GM18858 (cell line): ENCODE results near the gene SORCS1.
A peak's percentile ranks its signal among the peaks of the same experiment; 100 is the strongest.

ENCODE experiments used
- ATAC-seq: cut with Tn5 transposase; IDR thresholded peaks from one replicate; pipeline ENCODE4 v1.9.1; 2021; ENCODE audit not compliant: unreplicated experiment

Gene SORCS1

DNA sequence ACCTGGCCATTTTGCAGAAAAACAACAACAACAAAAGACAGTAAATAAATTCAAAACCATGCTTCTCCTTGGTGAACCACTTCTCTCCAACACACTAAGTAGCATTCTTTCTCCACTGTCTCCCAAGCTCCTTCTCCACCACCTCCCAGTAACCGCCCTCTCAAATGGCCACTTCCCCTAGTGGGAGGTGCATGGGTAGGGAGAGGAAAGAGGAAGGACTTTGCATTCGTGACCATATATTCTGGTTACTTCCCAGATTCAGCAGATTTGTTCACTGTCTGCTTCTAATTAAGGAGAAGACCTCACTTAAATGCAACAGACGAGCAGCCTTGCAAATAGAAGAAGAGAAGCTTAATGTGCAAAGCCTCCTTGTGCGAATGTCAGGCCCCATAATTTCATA is 166.8 kb downstream of the SORCS1 start:
- no peak for ATAC-seq

DNA sequence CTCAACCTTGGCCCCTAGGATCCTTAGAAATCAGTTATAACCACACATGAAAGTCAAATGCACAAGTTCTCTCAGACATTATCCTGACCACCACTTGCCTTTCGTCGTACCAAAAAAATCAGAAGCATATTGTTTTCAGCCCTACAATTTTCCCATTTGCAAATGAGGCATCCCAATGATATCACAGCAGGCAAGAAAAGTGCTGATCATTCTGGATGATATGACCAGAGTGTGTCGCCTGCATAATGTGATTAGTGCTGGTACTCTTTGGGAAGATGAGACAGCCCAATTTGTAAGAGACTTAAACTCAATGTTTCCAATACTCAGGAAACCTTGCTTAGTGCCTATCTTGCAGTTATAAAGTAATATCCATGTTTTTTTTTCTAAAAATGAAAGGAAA is 168.0 kb downstream of the SORCS1 start:
- ATAC-seq, result no peak

DNA sequence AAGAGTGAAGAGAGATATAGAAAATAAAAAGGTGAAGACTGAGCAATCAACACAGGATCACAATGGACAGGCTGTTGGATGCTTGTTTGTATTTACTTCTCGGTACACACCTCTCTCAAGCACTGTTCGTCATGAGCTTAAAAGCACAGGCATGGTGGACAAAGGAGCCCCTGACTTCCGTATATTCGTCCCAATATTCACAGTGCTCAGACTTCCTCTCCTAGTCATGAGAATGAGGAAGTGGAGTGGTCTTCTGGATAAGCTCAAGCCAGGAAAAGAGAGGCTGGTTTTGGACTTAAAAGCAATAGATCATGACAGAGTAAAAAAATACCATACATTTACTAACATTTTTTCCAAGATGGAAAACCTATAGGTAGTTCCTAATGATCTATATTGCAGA is 172.5 kb downstream of the SORCS1 start:
- no peak for ATAC-seq

DNA sequence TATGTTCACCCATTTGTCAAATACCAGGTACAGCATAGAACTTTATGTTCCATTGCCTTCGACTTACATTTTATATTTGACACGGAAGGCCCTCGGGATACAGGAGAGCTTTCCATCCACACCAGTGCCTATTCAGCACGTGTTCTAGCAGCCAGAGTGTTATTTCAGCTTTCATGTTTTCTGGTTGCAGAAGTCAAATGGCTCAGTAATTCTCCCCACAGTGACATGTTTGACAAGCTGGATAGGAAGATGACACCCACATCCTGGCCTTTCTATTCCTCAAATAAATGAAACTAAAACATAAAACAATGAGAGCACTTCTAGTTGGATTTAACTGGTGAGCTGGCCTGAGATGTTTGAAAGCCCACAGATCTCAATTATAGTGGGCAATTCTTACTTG is 173.4 kb downstream of the SORCS1 start:
- no peak for ATAC-seq

DNA sequence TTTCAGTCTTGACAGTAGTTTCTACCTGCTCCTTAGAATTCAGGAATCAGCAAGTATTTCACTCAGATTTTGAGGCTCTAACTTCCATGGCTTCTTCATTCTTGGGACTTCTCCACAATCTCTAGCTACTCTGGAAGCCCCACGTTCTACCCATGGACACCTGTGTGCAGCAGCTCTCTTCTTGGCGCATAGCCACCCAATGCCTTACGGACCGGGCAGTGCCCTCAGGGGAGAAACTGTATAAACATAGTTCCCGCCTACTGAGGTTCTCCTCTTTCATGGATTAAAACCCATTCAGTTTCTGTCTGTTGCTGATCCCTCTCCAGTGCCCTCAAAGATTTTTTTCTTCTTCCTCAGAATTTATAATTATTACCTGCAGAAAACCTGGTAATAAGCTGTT is 177.1 kb downstream of the SORCS1 start:
- no peak for ATAC-seq

DNA sequence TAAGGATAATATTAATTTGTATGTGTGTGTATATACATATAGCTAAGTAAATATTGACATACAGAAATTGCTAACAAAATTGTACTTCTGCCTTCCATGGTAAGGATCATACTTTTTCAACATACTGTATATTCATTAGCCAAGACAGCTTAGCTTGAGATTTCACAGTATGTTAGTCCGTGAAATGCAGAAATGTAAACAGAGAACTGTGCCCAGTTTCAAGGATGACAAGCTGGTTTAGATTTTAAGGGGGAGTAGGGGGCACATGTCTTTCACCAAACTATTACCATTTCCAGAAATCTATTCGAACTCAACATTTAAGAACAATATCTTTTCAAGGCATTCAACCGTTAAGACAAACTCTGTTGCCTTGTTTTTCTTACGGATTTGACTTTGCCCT is 182.2 kb downstream of the SORCS1 start:
- no peak for ATAC-seq

DNA sequence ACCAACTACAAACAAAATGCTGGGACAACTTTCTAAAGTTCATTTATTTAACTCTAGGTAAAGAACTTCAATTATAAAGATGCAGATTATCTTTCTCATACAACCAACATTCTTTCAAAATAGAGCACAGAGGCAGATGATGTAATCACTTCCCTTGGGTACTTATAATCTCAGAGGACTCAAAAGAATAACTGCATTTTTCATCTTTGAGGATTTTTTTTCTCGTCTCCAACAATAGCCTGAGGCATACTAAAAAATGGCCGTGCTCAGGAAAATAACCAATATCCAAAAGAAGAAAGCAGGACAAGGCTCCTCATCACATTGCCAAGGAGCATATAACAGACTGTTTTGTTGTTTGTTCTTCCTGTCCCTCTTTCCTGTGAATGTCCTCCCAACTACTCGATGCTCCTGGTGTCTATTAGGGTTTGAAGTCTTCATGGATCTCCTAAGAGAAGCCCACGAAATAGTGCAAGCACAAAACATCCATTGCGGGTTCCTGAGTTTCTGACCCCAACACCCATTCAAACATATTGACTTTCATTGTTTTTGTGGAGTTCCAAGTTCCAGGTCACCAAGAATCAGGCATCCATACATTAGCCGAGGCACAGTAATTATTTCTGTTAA is 182.9 kb downstream of the SORCS1 start:
- ATAC-seq, result no peak

DNA sequence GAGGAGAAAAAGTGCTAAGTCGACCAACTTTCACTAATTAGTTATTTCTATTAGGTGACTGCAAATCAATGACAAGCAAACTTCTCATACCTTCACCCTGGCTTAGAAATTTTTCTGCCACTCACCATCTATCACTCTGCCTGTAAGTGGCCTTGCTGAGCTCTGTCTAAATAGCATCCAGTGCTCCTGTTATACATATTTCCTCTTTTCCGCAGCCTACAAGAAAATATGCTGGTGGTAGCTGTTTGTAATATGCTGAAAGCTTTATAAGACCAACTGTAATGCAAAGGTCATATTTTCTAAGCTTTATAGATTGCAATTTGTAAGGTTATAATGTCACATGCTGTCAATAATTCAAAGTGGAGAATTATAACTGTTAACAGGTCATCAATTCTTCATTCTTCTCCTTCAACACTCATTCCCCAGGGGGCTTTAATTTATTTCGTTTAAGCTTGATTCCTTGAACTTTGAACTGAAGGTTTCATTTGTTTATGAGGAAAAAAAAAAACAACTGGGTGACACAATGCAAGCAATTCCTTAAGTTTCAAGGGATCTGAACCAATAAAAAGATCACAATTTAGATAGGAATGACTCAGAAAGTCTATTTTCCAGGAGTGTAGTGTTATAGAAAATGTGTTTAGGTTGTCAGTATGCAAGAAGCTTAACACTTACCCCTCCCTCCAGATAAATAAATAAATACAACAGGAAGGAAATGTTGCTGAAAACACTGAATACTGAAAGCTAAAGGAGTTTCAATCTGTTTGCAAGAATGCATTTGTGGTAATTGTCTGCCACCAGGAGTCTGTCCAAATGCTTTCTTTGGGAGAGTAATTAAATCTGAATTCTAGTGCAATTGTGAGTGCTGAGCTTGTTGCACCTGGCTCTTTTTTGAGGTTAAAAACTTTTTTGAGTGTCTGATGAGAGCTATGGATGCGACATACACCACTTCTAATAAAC is 183.7 kb downstream of the SORCS1 start:
- ATAC-seq, result peak; percentile 94

DNA sequence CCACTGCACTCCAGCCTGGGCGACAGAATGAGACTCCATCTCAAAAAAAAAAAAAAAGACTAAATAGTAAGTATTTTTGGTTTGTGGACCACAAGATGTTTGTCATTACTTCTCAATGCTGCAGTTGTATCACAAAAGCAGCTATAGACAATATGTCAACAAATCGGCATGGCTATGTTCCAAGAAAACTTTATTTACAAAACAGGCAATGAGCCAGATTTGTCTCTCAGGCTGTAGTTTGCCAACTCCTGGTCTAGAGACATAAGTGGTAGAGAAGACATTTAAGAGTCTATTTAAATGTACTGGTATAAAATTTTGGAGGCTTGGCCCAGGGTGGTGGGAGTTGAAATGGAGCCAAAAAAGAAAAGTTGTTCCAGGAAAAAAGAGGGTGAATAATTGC is 185.8 kb downstream of the SORCS1 start:
- no peak for ATAC-seq

DNA sequence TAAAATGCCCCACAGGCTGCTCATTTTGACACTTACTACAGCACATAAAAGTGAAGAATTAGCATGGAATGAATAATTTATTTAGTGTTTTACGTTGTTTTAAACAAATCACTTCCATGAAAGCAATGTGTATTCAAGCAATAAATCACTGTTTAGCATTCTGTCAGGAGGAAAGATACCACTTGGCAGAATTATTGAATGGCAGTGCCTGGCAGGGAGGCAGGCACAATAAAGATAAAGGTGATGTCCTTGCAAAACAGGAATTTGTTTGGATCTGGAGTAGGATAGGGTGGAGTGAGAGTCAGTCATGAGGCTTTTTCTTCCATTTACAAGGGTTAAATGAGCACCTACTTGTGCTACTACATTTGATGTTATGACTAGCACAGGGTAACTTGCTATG is 190.8 kb downstream of the SORCS1 start:
- no peak for ATAC-seq

DNA sequence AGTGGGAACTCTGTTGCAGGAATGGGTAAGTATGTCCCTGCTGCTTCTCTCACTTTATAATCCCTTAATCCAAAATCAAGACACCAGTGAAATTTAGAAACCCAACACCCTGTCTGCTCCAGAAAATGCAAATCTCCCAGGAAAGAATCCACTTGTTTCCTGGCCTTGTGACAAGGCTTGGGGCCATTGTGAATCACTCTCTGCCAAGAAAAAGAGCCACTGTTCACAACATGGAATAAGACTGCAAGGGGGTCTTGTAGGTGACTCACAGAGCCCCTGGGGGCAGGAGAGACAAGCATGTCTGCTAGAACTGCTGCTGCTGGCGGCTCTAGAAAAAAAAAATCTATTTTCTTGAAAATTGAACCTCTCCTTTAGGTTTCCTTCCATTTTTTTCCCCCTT is 191.2 kb downstream of the SORCS1 start:
- ATAC-seq, result no peak

DNA sequence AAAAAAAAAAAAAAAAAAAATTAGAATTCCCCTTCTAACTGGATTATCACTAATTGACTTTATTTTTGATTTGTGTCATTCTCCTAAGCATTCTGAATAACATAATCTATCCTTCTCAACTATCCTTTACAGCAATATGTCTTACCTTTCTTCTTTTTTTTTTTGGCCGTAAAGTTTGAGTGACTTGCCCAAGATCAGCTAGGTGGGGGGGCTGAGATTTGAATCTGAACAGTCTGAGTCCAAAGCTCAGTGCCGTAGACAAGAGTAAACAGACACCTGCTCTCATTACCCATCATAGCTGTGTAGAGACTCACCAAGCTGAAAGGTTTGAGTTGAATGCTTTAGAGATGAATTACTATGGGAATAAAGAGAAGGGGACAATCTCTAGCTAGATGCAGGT is 192.1 kb downstream of the SORCS1 start:
- ATAC-seq, result no peak

DNA sequence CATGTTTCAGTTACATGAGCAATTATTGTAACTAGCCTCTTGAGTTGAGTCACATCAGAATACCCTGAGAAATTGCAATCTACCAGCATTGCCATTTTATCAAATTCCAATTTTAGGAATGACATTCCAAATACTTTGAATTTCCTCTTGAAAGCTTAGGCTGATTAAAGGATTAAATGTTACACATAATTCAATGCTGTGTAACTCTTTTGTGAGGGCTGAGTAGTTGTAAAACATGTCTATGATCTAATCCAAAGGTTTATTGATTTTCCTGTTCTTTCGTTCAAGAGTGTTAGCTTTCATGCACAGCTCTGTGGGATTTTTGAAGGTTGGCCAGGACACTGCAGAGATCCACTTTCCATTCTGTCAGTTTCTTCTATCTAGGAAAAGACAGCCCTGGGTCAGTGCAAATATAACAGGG is 193.1 kb downstream of the SORCS1 start:
- no peak for ATAC-seq

DNA sequence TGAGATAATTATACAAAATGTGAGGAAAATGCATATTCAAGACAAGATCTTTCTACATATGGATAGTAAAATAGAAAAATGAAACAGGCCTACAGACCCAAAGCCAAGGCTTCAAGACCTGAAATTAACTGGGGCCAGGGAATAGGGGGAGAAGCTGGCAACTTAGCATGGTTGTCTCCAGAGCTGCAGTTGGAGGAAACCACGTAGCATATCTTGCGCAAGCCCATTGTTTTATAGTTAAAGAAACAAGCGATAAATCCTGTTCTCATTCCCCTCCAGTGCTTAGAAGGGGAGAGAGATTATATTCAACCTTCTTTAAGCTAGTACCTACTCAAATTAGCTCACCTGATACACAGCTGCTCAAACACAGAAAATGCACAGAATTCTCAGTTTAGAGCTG is 197.1 kb downstream of the SORCS1 start:
- ATAC-seq, result no peak

DNA sequence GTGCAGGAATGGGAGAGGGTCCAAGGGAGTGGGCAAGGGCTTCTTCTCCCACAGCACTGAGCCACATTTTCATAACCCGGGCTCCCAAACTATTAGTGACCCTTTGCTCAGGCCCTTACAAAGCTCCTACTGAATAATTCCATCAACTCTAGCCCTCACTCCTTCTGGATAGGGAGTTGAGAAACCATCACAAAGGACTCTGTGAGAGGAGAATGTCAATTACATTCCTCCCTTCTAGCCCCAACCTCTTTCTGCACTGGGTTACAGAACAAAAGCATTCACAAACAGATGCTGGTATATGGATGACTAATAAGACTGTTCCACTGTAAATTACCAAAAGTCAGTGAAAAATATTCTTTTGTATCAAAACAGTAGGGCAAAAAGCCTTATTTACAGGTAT is 203.7 kb downstream of the SORCS1 start:
- ATAC-seq, result no peak

DNA sequence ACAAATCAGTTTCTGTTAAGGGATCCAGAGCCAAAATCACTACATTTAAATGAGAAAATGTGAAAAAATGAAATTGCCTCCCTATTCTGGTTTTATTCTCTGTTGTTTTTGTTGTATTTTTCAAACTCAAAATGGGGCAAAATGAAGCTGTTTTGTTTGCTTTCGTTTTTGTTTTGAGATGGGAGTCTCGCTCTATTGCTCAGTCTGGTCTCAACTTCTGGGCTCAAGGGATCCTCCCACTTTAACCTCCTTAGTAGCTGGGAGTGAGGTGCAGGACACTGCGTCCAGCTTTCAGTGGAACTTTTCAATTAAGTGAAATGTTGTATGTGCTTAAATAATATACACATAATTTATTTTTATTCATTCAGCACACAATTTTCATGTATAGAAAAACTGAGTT is 205.0 kb downstream of the SORCS1 start:
- peak; percentile 45 for ATAC-seq

DNA sequence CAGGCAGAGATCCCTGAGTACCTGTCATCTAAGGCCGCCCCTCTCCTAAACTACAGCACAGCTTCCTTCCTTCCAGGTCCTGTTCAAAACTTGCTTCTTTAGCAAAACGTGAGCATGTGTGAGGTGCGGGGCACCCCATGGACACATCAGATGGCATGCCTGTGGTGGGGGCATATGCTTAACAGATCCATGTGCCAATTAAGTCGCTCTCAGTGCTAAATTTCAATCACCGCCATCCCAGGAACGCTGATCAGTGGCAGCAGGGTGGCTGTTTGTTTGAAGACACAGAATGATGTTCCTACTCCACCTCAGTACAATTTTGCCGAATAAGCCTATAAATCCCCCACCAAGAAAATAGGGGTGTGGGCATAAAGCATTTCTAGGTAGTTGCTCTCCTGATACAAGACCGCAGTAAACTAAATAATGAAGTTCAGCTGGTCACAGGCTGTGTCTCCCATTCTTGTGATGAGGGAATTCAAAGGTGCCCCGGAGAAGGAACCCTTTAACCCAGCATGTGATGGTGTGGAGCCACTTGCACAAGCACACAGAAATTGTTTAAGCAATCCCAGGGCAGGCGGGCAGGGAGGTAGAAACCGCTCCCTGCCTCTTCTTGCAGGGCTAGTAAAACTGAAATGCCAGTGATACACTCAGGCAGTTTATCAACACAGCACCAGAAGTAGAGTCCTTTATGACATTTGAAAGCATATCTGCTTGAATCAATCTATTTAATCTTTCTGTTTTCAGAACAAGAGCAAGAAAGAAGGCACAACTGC is 205.7 kb downstream of the SORCS1 start:
- no peak for ATAC-seq

DNA sequence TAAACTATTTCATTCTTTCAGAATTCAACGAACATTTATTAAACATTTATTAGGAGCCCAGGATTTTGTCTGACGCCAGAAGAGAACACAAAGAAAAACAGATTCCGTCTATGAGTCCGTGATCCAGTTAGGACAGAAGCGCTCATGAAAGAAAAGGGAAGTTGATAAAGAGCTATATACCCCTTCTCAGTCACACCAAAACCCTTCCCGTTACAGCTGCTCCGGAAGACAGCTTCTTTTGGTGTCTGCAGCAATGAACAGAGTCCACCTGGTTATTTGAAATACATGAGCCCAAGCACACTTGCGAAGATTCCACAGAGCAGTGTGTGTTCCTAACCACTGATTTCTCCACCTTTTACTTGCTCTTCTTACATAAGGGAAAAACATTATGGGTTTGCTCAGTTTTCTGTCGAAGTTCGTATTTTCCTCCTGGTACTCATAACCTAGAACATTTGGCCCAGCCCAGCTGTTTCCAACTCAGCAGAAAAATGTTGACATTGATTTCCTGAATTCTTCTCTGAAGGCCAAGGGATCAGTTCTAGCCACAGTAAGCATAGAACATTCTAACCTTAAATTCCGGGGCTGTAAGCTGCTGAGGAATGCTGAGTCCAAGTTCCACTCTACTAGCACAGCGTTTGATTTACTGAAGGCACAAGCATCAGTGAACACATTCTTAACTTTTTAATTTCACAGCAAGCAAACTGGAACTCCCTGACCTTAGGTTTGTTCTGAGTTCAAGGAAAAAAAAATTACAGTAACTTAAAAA is 206.5 kb downstream of the SORCS1 start:
- ATAC-seq, result peak; percentile 70

DNA sequence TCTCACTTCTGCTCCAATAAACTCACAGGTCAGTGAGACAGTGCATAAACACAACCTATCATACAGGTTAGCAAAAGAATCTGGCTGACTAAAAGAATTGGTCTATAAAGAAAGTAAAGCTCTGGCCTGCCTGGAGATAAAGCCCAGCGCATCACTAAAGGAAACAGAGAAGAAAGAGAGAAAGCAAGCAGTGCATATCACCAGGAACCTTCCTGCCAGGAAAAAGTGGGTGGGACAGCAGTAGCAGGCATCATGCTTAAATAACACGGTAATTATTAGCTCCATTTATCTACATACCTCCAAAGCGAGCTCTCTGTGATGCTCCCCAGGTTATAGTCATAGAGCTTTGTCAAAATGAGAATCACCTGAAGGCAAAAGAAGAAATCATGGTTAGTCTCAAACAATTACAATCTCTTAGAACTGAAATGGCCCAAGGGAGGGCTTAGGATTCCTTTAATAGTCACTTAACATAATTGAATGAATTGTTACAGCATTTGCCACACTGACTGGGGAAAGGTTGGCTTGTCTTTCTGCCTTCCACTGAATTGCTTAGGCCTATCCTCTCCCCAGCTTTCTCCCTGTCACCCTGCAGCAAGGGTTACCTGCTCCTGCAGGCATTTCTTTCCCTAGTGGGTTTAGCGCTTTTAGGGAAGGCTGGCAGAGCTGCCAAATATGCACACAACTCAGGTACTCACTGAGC is 208.1 kb downstream of the SORCS1 start:
- ATAC-seq, result no peak

DNA sequence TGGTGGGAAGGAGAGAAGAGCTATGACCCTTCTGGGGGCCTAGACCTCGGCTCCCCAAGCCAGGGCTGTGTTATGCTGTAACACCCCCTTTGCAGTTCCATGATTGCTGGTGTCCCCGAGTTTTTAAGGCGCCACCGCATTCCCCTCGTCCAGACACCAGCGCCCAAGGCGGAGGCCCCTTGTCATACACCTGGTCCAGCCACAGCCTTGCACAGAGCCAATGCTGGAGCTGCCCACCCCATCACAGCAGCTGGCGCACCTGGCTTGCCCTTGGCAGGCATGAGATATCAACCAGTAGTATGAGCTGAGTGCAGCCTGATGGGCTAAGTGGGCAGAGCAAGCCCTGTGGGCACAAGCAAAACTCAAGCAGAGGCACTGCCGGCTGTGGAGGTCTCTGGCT is 209.4 kb downstream of the SORCS1 start:
- no peak for ATAC-seq
